Heart left ventricle (tissue), 16 donors: ENCODE results near the gene ASB6. TPM values are rescaled to one million over a fixed set of nuclear protein-coding genes. Genes with fewer than 3 reads are reported as not detected.

Experiments
- ATAC-seq, 4 donors: fragments of 200-7000 bp; cut with Tn5 transposase; one replicate each; pipeline ENCODE4 v1.9.1; 2020 to 2022; ENCODE audit warnings: moderate library complexity in 4 of 4, mild to moderate bottlenecking in 3 of 4, moderate number of reproducible peaks in 1 of 4
- DNase-seq, 5 donors: peaks; one replicate each; pipeline ENCODE4 v3.0.0-alpha.2; 2020
- H3K27ac ChIP-seq, 12 donors: fragments of 200-600 bp; sonication (generic) in 4 of 12; one replicate each; pipeline versions ENCODE4 v1.5.0 to v1.8.0; 2016 to 2022; ENCODE audit warnings: mild to moderate bottlenecking in 2 of 12
- H3K27me3 ChIP-seq, 9 donors: fragments of 200-600 bp; sonication (generic) in 2 of 9; one replicate each; pipeline versions ENCODE4 v1.5.1 to v1.8.0; 2016 to 2022; ENCODE audit warnings: mild to moderate bottlenecking in 3 of 9
- H3K36me3 ChIP-seq, 9 donors: fragments of 200-600 bp; sonication (generic) in 2 of 9; one replicate each; pipeline versions ENCODE4 v1.5.0 to v1.8.0; 2018 to 2022; ENCODE audit warnings: mild to moderate bottlenecking in 2 of 9
- H3K4me1 ChIP-seq, 12 donors: fragments of 200-600 bp; sonication (generic) in 4 of 12; one replicate each; pipeline versions ENCODE4 v1.5.0 to v1.8.0; 2016 to 2022; ENCODE audit warnings: mild to moderate bottlenecking in 3 of 12
- H3K4me3 ChIP-seq, 12 donors: fragments of 200-600 bp; sonication (generic) in 4 of 12; one replicate each; pipeline versions ENCODE4 v1.5.0 to v1.8.0; 2017 to 2022; ENCODE audit warnings: mild to moderate bottlenecking in 9 of 12, moderate library complexity in 4 of 12
- H3K9me3 ChIP-seq, 12 donors: fragments of 200-600 bp; sonication (generic) in 4 of 12; one replicate each; pipeline versions ENCODE4 v1.5.0 to v1.8.0; 2016 to 2022; ENCODE audit warnings: mild to moderate bottlenecking in 1 of 12
- CTCF ChIP-seq, 12 donors: fragments of 200-600 bp; sonication (generic) in 4 of 12; IDR thresholded peaks; one replicate each; pipeline versions ENCODE4 v1.5.0 to v1.8.0; 2018 to 2022; ENCODE audit warnings: antibody characterized with exemption in 12 of 12, mild to moderate bottlenecking in 5 of 12
- POLR2A ChIP-seq, 2 donors: fragments of 450-650 bp; IDR thresholded peaks; one replicate each; pipeline ENCODE4 v1.6.1; 2017; ENCODE audit warnings: antibody characterized with exemption in 2 of 2, mild to moderate bottlenecking in 2 of 2, moderate library complexity in 2 of 2
- WGBS, 4 donors: extraction: QIAGEN DNeasy Blood & Tissue Kit in 2 of 4; methylation state at CpG; one replicate each; pipeline versions ENCODE4 v1.1.5 to v1.1.7; 2013 to 2018; 5-methylcytosine and 5-hydroxymethylcytosine counted together
- intact Hi-C, 10 donors: fragments of 100-400 bp; cut with DNase I; formaldehyde crosslinking; loops; one replicate each; pipeline versions ENCODE4 v1.11.1 to v1.14.2; 2022
- polyA plus RNA-seq, 2 donors: library from polyadenylated mRNA; stranded (reverse); fragments of 200-250 nt; gene quantifications; one replicate each; pipeline ENCODE4 v1.2.3, GENCODE V29; 2013
- total RNA-seq, 9 donors: library from RNA; depleted of rRNA in 2 of 9; stranded (reverse); fragments of >200 nt in 2 of 9; fragmentation: NEBNext Ultra II Directional in 3 of 9; extraction: Animal tissue kit (Norgen Biotek cat#: 25700) in 3 of 9; gene quantifications; one replicate each; pipeline versions ENCODE4 v1.1.0 to v1.2.4, GENCODE V29; 2016 to 2023
- donor health status: ischemic (EF 13 %, LVEDD 7.1; RV severe dilation, severe dysfunction).
- donor health status: healthy with polysubstance abuse.
- donor health status: DM: no; HTN: yes; CAD: no.
- donor health status: DM: no; HTN: no; CAD: no.
- donor health status: ischemic (EF 25% LVEDD 6.9; RV normal size, moderate dysfunction).
- donor health status: ischemic (EF 25% LVEDD 5.7; RV mildly dilated, moderate dysfunction).
- donor health status: healthy.
- donor health status: DM: yes; HTN: yes; CAD: no.
- donor health status: ischemic (EF 35%, LVEDD 5.7; RV mildly dilated, moderate dysfunction).
- donor health status: nonischemic (EF 11% LVEDD 7.7; RV severe dilation, severe dysfunction).
- donor health status: DM: yes; HTN: yes; CAD: no.
- donor health status: PGD.
- donor health status: ischemic (EF 29% LVEDD 5.4; RV normal size, mild dysfunction).
- donor health status: nonischemic (EF 23%, LVEDD 6.1; RV moderate dilation, normal function).

Gene ASB6
- total and polyA plus RNA-seq, 11 donors: 7.5 to 22.5 (median 10.3) TPM

- no peaks in the 10 kb centered on the region for H3K36me3 ChIP-seq
- intact Hi-C loops: no loop called here
- no peak overlapping the region for H3K4me3 ChIP-seq
- H3K9me3 ChIP-seq: no peaks in the 10 kb centered on the region
- TF ChIP-seq POLR2A (IDR thresholded peaks at IDR 0.05) (no peak), CTCF (IDR thresholded peaks at IDR 0.05) (no peak)
- peaks cover 0 to 4% (median 0%) of the 10 kb centered on the region in 9 donors for H3K27me3 ChIP-seq
- WGBS, 4 donors: 62 to 71% (median 63%) methylated on average over 9 of the region's 9 CpGs
- DNase-seq (no peak), ATAC-seq (no peak)
- H3K4me1 ChIP-seq: no peaks in the 10 kb centered on the region
- no peak overlapping the region for H3K27ac ChIP-seq
These were observed 44.8 kb upstream of the ASB6 start for GRCh38 chr9:129686736-129687135.

- TF ChIP-seq CTCF (IDR thresholded peaks at IDR 0.05) (no peak), POLR2A (IDR thresholded peaks at IDR 0.05) (no peak)
- DNase-seq (no peak), ATAC-seq (no peak)
- Histone ChIP-seq H3K4me3 (no peak overlapping the region), H3K36me3 (no peaks in the 10 kb centered on the region), H3K27ac (no peak overlapping the region), H3K27me3 (peaks cover 0 to 4% (median 0%) of the 10 kb centered on the region in 9 donors), H3K9me3 (no peaks in the 10 kb centered on the region), H3K4me1 (no peaks in the 10 kb centered on the region)
- WGBS, 4 donors: 68 to 85% (median 77%) methylated on average over 3 of the region's 3 CpGs
- intact Hi-C loops: no loop called here
These were observed 43.9 kb upstream of the ASB6 start for GRCh38 chr9:129685933-129686259.

GRCh38 chr9:129685220-129685932 lies 43.4 kb upstream of the ASB6 start:
- H3K27me3 ChIP-seq: peaks cover 0 to 5% (median 0%) of the 10 kb centered on the region in 9 donors
- no peaks in the 10 kb centered on the region for H3K9me3 ChIP-seq
- no peaks in the 10 kb centered on the region for H3K4me1 ChIP-seq
- no peak overlapping the region for H3K27ac ChIP-seq
- H3K36me3 ChIP-seq: no peaks in the 10 kb centered on the region
- H3K4me3 ChIP-seq: no peak overlapping the region
- DNase-seq: no peak
- no peak for ATAC-seq
- 84 to 89% (median 87%) methylated on average over 15 of the region's 15 CpGs for WGBS, 4 donors
- no peak for TF ChIP-seq POLR2A (IDR thresholded peaks at IDR 0.05)
- no peak for TF ChIP-seq CTCF (IDR thresholded peaks at IDR 0.05)
- intact Hi-C loops: no loop called here

- peaks cover 0 to 11% (median 3%) of the 10 kb centered on the region in 9 donors for H3K27me3 ChIP-seq
- no peak for TF ChIP-seq CTCF (IDR thresholded peaks at IDR 0.05)
- TF ChIP-seq POLR2A (IDR thresholded peaks at IDR 0.05): no peak
- WGBS, 4 donors: 77 to 88% (median 85%) methylated on average over 7 of the region's 7 CpGs
- no peak for ATAC-seq
- H3K4me1 ChIP-seq: no peaks in the 10 kb centered on the region
- intact Hi-C loops: no loop called here
- H3K4me3 ChIP-seq: no peak overlapping the region
- H3K27ac ChIP-seq: no peak overlapping the region
- H3K36me3 ChIP-seq: no peaks in the 10 kb centered on the region
- no peak for DNase-seq
- H3K9me3 ChIP-seq: no peaks in the 10 kb centered on the region
These were observed 40.4 kb upstream of the ASB6 start for GRCh38 chr9:129682381-129682780.
